Fibroblast of skin of scalp (primary cell): ENCODE measurements around the gene SLC13A2.

Source experiments
- DNase-seq: peaks from one replicate; pipeline ENCODE4 v3.0.0-alpha.2; 2013

Gene SLC13A2

GRCh38 chr17:28471531-28472342 lies 1.7 kb upstream of the SLC13A2 start:
- DNase-seq = no peak

- DNase-seq = no peak
These were observed 460 bp upstream of the SLC13A2 start for GRCh38 chr17:28472871-28473497.

GRCh38 chr17:28474111-28474531 lies 677 bp downstream of the SLC13A2 start:
- no peak for DNase-seq

- DNase-seq = no peak
These were observed 1.9 kb downstream of the SLC13A2 start for GRCh38 chr17:28475151-28475900.

GRCh38 chr17:28476076-28476865 lies 2.8 kb downstream of the SLC13A2 start:
- no peak for DNase-seq

GRCh38 chr17:28477928-28478327 lies 4.5 kb downstream of the SLC13A2 start:
- DNase-seq = no peak

GRCh38 chr17:28478712-28479615 lies 5.5 kb downstream of the SLC13A2 start:
- DNase-seq = no peak

GRCh38 chr17:28480278-28480677 lies 6.8 kb downstream of the SLC13A2 start:
- no peak for DNase-seq

DNA sequence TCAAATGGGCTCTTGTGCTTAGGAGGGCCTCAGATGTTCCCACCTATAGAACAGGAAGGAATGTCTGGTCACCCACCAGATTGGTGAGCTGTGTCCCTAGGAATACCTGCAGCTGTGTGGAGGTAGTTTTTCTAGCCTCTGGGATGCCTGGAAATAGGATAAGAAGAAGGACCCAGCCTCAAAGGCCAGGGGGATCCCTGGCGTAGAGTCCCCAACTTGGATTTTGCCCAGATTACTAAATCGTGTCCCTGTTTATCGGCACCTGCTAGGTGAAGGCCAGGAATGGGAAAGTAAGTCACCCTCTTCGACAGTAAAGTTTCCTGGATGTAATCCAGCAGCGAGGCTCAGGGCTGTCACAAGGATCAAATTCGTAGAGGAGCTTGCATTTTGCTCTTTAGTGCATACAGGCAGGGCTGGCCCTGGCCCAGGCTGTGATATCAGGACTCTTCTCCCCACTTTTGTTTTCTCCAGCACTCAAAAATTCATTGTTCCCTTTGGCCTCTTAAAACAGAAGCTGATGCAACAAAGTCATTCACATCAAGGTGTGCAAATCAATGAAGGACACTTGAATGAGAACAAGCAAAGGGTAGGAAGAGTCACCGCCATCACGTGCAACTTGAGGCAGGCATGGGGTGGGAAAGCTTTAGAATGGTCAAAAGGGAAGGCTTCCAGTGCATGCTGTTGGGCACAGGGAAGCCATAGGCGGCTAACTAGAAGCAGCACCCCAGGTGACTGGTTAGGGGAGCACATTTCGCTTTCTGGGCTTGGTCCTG lies 7.5 kb downstream of the SLC13A2 start:
- DNase-seq = no peak

- DNase-seq = no peak
These were observed 9.2 kb downstream of the SLC13A2 start for GRCh38 chr17:28482551-28483199.

DNA sequence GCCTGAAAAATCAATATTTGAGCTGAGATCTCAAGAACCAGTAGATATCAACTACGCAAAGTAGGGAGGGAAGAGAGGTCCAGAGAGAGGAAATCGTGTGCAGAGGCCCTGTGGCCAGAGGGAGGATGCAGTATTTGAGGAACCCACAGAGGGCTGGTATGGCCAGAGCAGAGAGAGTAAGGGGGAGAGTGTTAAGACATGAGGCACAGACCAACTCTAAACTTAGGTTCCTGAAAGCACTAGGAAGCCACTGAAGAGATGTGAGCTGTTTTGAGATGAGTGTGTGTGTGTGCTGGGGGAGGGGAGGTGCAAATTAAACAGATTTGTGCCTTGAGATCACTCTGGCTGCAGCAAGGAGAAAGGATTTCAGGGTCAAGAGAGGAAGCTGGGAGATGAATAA lies 10.9 kb downstream of the SLC13A2 start:
- no peak for DNase-seq

GRCh38 chr17:28485049-28485448 lies 11.6 kb downstream of the SLC13A2 start:
- DNase-seq = no peak

- DNase-seq = no peak
These were observed 14.6 kb downstream of the SLC13A2 start for GRCh38 chr17:28487881-28488532.

DNA sequence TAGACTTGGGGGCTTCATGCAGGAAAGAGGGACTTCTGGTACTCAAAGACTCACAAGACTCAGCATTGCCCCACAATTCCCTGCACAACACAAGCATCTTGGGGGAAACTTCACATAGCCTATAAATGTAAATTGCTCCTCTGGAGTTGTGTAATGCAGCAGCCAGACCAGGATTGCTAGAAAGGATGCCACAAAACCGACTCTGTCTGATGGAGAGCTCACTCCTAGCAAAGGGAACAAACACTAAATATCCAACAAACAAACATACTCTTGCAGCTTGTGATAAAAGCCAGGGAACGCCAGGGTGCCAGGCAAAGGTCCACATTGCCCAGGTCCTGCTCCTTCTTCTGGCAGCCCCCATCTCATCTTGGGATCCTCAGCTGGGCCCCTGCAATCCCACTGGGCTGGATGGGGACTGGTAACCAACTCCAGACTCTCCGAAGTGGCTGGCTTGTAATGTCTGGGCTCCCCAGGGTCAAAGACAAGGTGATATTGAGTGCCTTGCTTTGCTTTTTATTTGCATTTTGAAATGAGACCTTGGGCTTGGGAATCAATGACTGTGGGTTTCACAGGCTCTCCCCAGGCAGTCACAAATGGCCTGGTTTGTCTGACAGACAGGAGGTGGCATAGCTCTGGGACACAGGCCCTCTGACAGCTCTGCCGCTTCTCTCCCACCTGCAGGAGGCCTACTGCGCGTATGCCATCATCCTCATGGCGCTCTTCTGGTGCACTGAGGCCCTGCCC lies 15.3 kb downstream of the SLC13A2 start:
- no peak for DNase-seq

GRCh38 chr17:28491286-28491685 lies 17.8 kb downstream of the SLC13A2 start:
- DNase-seq = no peak

DNA sequence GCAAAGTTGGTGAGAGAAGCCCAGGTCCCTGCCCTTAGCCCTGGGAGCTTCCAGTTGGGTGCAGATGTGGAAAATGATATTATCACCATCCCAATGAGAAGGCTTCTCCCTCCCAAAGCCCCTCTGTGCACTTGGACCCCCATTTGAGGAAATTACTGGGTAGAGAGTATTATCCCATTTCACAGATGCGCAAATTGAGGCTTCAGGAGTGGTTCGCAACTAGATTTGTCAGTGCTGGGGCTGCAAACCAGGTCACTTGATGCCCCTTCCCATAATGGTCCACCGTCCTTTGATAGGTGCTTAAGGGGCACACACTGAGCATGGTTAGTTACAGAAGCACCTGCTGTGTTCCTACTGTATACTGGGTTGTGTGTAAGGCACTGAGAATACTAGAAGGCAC lies 18.4 kb downstream of the SLC13A2 start:
- DNase-seq = no peak

DNA sequence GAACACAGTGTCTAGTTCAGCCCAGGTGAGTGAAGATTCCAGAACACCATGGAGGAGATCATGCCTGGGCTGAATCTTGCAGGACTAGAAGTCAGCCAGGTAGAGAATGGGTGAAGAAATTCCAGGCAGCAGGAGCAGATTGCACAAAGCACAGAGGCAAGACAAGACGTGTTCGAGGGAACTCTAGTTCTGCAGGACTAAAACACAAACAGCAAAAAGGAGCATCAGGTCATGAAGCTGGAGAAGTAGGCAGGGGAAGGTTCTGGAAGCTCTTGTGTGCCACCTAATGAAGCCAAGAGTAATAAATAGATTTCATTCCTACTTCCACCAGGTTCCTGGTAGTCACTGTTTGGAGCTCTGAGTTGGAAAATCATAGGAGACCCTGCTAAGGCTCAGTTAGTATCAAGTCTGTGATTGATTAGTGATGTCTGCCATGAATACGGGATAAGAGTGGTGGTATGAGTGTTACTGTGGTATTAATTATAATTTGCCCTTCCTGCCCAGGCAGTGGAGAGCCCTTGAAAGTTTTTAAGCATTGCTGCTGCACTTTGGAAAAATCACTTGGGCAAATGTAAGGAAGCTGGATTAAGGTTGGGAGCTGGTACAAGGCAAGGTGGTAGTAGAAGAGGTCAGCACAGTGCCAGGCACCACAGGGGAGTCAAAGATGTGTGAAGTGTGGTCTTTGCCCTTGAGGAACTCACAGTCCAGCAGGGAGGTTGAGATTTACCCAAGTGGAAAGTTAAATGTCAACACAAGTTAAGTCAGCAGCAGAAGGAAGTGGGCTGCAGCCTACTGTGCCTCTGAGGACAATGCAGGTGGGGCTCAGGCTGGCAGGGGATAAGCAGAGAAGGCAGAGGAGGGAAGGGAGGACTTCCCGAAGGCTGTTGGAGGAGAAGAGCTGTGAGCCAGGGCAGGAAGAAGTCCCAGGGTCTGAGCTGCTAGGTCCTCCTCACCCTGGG lies 19.2 kb downstream of the SLC13A2 start:
- no peak for DNase-seq

GRCh38 chr17:28493460-28493859 lies 20.0 kb downstream of the SLC13A2 start:
- DNase-seq = no peak
